Measurements from ENCODE around the gene STK10.
A peak's percentile ranks its signal among the peaks of the same experiment; 100 is the strongest.

The STK10 gene

DNA sequence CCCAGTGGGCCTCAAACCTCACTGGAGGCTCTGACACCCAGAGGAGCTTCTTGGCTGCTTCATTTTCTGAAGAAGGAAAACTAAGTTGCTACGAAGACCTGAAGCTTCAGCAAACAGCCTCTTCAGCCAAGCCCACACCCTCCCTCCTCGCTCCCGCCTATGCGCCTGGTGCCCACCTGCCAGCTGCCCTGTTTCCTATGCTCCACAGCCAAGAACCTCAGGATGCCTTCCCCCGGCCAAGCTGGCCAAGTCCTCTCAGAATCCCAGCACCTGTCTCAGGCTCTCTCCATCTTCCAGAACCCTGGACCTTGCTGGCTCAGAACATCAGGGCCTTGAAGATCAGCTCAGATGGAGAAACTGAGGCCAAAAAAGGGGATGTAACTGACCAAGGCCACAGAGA, 60.4 kb downstream of the STK10 start:
- H3K4me3 ChIP-seq (ENCODE audit: low read depth, low read length), result no peak overlapping the region
- TF ChIP-seq, protein P1, sequence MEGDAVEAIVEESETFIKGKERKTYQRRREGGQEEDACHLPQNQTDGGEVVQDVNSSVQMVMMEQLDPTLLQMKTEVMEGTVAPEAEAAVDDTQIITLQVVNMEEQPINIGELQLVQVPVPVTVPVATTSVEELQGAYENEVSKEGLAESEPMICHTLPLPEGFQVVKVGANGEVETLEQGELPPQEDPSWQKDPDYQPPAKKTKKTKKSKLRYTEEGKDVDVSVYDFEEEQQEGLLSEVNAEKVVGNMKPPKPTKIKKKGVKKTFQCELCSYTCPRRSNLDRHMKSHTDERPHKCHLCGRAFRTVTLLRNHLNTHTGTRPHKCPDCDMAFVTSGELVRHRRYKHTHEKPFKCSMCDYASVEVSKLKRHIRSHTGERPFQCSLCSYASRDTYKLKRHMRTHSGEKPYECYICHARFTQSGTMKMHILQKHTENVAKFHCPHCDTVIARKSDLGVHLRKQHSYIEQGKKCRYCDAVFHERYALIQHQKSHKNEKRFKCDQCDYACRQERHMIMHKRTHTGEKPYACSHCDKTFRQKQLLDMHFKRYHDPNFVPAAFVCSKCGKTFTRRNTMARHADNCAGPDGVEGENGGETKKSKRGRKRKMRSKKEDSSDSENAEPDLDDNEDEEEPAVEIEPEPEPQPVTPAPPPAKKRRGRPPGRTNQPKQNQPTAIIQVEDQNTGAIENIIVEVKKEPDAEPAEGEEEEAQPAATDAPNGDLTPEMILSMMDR (IDR thresholded peaks at IDR 0.05; ENCODE audit: low read depth, low read length), result no peak

DNA sequence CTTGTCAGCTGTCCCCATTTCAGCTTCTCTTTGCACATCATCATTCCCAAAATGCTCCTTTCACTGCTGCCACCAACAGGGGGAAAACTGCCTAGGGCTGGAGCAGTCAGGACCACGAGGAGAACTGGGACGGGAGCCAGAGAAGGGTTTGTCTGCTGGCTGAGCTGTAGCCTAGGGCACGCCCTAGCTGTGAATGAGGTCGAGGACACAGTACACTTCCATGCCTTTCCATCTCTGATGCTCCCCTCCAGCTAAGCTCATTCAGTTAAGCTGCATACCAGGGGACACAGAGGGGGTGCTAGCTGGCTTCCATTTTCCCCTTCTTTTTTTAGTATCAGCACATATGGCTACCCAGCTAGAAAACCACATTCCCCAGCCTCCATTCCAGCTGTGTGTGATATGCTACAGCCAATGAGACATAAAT, 64.7 kb downstream of the STK10 start:
- H3K4me3 ChIP-seq (ENCODE audit: low read depth, low read length), result no peak overlapping the region
- TF ChIP-seq, protein P1 (IDR thresholded peaks at IDR 0.05; ENCODE audit: low read depth, low read length), result 0 out of 2 replicates have a peak, but pooled peaks have one; percentile 22

DNA sequence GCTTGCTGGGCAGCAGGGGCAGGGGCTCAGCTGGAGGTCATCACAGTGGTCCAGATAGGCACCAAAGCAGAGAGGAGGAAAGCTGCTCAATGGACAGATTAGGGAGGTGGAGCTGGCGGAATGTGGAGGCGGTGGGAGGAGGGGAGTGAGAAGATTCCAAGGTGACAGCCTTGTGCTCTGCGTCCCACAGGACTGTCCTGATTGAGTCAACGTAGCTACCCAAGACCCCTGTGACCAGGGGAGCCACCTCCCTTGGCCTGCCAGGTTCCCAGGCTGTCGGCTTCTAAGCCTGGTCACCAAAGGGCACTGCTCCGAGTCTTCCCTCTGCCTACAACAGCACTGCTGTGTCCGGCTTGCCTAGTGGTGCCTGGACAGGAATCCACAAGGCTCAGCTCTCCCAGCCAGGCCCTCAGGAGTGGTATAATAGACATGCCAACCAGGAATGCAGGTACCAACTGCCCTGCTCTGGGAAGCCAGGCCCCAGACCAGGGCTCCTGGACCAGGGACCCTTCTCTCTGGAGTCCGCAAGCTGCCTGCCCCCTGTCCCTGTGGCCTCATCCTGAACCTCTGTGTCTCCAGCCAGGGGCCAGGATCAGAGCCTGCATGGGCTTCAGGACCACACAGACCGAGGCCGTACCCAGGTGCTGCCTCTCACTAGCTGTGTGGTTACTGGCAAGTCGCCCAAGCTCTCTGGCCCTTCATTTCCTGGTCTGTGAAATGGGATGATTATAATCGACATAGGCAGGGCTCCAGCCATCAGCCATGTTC, 67.9 kb downstream of the STK10 start:
- no peak overlapping the region for H3K4me3 ChIP-seq (ENCODE audit: low read depth, low read length)
- TF ChIP-seq, protein P1 (IDR thresholded peaks at IDR 0.05; ENCODE audit: low read depth, low read length), result no peak

DNA sequence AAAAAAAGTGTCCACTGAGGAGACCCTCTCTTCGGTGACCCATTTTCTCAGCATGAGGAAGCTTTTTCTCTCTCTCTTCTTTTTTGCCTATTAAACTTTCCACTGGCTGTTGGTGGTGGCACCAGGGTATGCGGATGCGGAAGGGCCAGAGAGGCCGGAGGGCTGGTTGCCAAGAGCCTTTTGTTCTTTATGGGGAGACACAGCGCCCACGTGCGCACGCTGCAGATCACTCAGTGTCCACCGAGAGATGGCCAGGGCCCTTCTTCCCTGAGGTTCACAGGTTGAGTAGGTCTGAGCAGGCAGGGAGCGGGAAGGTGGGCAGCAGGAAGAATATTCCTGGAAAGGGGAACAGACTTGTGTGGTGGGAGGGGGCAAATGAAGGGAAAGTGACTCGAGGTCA, 69.1 kb downstream of the STK10 start:
- TF ChIP-seq, protein P1 (IDR thresholded peaks at IDR 0.05; ENCODE audit: low read depth, low read length), result no peak
- H3K4me3 ChIP-seq (ENCODE audit: low read depth, low read length), result no peak overlapping the region

DNA sequence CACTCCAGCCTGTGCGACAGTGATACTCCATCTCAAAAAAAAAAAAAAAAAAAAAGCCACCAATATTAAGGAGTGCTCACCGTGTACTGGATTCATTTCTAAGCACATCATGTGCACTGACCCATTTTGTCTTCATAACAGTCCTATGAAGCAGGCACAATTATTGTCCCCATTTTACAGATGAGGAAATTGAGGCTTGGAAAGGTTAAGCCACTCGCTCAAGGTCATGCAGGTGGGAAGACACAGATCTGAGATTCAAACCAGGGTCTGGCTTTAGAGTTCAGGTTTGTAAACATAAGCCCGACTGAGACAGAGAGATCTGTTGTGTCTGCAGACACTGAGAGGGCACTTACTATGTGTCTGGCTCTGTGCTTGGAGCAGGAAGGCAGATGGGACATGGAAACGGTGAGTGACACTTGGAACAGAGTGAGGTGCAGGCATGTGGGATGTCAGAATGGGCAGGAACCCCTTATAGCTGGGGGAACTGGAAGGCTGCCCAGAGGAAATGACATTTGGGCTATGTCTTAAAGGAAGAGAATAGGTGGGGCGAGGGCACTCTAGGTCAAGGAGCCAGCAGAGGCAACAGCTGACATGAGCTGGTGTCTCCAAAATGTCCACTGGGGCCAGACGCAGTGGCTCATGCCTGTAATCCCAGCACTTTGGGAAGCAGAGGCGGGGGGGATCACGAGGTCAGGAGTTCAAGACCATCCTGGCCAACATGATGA, 69.9 kb downstream of the STK10 start:
- H3K4me3 ChIP-seq (ENCODE audit: low read depth, low read length), result no peak overlapping the region
- TF ChIP-seq, protein P1 (IDR thresholded peaks at IDR 0.05; ENCODE audit: low read depth, low read length), result no peak

DNA sequence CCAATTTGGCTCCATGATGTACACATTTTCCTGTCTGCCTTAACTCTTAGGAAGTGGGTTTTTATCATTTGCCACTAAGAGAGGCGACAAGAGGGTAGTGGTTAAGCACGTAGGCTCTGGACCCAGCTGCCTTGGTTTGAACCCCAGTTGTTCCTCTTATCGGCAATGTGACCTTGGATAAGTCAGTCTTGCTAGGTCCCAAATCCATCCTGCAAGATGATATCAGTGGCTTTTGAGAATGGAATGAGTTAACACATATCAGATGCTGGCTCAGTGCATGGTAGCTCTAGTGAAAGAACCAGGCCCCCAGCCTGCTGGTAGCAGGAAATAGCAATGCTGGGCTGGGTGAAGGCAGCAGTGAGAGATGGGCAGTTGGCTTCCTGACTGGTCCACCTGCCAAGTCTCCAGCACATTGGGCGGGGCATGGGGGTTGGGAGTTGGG, 72.5 kb downstream of the STK10 start:
- H3K4me3 ChIP-seq (ENCODE audit: low read depth, low read length), result no peak overlapping the region
- TF ChIP-seq, protein P1 (IDR thresholded peaks at IDR 0.05; ENCODE audit: low read depth, low read length), result no peak

DNA sequence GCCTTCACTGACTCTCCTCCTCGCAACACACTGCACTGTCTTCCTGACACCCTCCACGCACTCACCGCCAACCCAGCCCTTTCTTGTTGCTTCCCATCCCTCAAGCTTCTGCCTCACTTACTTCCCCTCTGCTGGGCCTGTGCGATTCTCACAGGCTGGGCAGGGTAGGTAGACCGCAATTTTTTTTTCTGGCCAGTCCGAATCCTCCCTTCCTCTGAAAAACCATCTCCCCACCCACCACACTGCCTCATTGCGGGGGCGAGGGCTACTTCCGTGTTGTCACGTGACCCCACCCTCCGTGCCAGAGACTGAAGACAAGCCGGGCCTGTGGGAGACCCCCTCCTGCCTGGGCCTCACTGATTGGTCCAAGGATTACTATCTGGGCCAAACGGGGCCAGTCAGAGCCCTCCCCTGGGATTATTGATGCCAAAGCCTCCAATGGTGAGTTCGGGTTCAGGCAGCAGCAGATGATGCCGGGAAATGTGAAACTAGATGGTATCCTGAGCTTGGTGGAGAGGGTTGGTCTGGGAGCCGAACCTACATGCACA, 73.1 kb downstream of the STK10 start:
- TF ChIP-seq, protein P1 (IDR thresholded peaks at IDR 0.05; ENCODE audit: low read depth, low read length), result no peak
- H3K4me3 ChIP-seq (ENCODE audit: low read depth, low read length), result no peak overlapping the region

Data from WI38 (cell line).